ENCODE measurements around the gene XYLT1.

DNA sequence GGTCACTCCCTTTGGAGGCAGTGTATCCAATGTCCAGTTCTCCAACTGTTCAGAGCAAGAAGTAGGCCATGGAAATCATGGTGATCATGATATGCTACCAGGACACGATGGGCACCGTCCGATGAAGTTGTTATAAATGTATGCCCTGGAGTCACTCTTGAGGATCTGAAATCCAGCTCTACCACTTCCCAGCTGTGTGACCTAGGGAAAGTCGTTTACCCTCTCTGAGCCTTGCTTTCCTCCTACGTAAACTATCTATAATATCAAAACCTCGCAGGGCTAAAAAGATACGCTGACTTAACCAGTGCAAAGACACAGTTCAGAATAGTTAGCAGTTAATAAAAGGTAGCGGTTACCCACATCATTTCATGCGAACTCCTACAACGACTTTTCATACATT, 194.2 kb downstream of the XYLT1 start:
- no peak for TF ChIP-seq CTCF (IDR thresholded peaks at IDR 0.05 in 2 of 3, conservative IDR thresholded peaks at IDR 0.05 in 1 of 3; ENCODE audit: insufficient read depth in 2 of 3, low read depth in 1 of 3, low read length in 3 of 3)
- no peak for TF ChIP-seq SMARCA4 (IDR thresholded peaks at IDR 0.05)
- no peak for TF ChIP-seq FIP1L1 (IDR thresholded peaks at IDR 0.05; ENCODE audit: low read depth, low read length, poor library complexity, severe bottlenecking)
- TF ChIP-seq JUN (IDR thresholded peaks at IDR 0.05; ENCODE audit: borderline replicate concordance, low read depth, low read length) = no peak
- TF ChIP-seq JUN (CRISPR knock-in tag; IDR thresholded peaks at IDR 0.05; ENCODE audit: borderline replicate concordance) = no peak
- TF ChIP-seq, protein P1, sequence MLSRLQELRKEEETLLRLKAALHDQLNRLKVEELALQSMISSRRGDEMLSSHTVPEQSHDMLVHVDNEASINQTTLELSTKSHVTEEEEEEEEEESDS (CRISPR knock-in tag; IDR thresholded peaks at IDR 0.05) = no peak
- TF ChIP-seq POLR2A (conservative IDR thresholded peaks at IDR 0.05) = no peak
- no peak for TF ChIP-seq CBFB (CRISPR knock-in tag; IDR thresholded peaks at IDR 0.05)
- TF ChIP-seq STAT5B (CRISPR knock-in tag; IDR thresholded peaks at IDR 0.05) = no peak

All from K562 (cell line).